ENCODE measurements around the gene ARPC5L. TPM values are rescaled to one million over a fixed set of nuclear protein-coding genes. Genes with fewer than 3 reads are reported as not detected.
A peak's percentile ranks its signal among the peaks of the same experiment; 100 is the strongest.

The ARPC5L gene
- total RNA-seq, 1 experiment from 2014 or later = 56.8 TPM

GRCh38 chr9:124885551-124885950, 23.6 kb downstream of the ARPC5L start:
- no peak overlapping the region for H3K4me2 ChIP-seq (ENCODE audit: low read depth, low read length, poor library complexity, severe bottlenecking)
- DNase-seq = no peak
- H3K9me3 ChIP-seq (ENCODE audit: low read length) = no peaks in the 10 kb centered on the region
- no peak overlapping the region for H3K27ac ChIP-seq (ENCODE audit: low read length)
- no peak overlapping the region for H2AFZ ChIP-seq (ENCODE audit: low read length)
- H3K9me2 ChIP-seq (replicated peaks; ENCODE audit: insufficient read depth, low read length) = no peaks in the 10 kb centered on the region
- H4K20me1 ChIP-seq (ENCODE audit: insufficient read depth, low read depth, low read length) = no peaks in the 10 kb centered on the region
- H3K27me3 ChIP-seq (ENCODE audit: low read length) = no peaks in the 10 kb centered on the region
- H3K4me3 ChIP-seq (ENCODE audit: low read length) = no peak overlapping the region
- H3K36me3 ChIP-seq (ENCODE audit: insufficient read depth, low read length) = peaks cover 13% of the 10 kb centered on the region; the same call in 1 of the 2 replicates
- peaks cover 27% of the 10 kb centered on the region for H3K4me1 ChIP-seq (ENCODE audit: low read length)
- H3K9ac ChIP-seq (ENCODE audit: low read length) = no peak overlapping the region
- no peaks in the 10 kb centered on the region for H3K79me2 ChIP-seq (ENCODE audit: low read length)

DNA sequence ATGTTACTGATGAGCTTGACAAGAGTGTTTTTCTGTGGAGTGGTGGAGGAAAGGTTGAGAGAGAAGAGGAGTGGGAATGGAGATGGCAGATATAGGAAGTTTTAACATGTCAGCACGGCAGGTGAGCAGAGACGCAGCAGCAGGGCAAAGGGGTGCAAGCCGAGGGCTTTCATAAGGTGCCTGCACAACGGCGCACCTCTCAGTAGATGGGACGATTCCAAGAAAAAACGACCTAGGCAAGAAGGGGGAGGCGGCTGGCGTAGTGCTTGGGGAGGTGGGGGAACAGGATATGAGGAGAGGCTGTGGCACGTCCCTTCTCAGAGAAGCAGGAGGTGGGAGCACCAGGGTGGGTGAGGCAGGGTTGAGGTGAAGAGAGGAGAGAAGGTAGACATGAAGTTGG, 24.5 kb downstream of the ARPC5L start:
- H3K9me2 ChIP-seq (replicated peaks; ENCODE audit: insufficient read depth, low read length) = no peaks in the 10 kb centered on the region
- H4K20me1 ChIP-seq (ENCODE audit: insufficient read depth, low read depth, low read length) = no peaks in the 10 kb centered on the region
- DNase-seq = no peak
- H2AFZ ChIP-seq (ENCODE audit: low read length) = no peak overlapping the region
- H3K4me1 ChIP-seq (ENCODE audit: low read length) = peaks cover 18% of the 10 kb centered on the region
- no peak overlapping the region for H3K27ac ChIP-seq (ENCODE audit: low read length)
- no peak overlapping the region for H3K4me2 ChIP-seq (ENCODE audit: low read depth, low read length, poor library complexity, severe bottlenecking)
- no peak overlapping the region for H3K9ac ChIP-seq (ENCODE audit: low read length)
- H3K4me3 ChIP-seq (ENCODE audit: low read length) = no peak overlapping the region
- H3K79me2 ChIP-seq (ENCODE audit: low read length) = no peaks in the 10 kb centered on the region
- peaks cover 13% of the 10 kb centered on the region; the same call in 1 of the 2 replicates for H3K36me3 ChIP-seq (ENCODE audit: insufficient read depth, low read length)
- no peaks in the 10 kb centered on the region for H3K9me3 ChIP-seq (ENCODE audit: low read length)
- no peaks in the 10 kb centered on the region for H3K27me3 ChIP-seq (ENCODE audit: low read length)

- H3K4me1 ChIP-seq (ENCODE audit: low read length) = peaks cover 18% of the 10 kb centered on the region
- H3K36me3 ChIP-seq (ENCODE audit: insufficient read depth, low read length) = peaks cover 8% of the 10 kb centered on the region; the same call in 1 of the 2 replicates
- no peaks in the 10 kb centered on the region for H3K9me3 ChIP-seq (ENCODE audit: low read length)
- no peak overlapping the region for H3K27ac ChIP-seq (ENCODE audit: low read length)
- H3K9ac ChIP-seq (ENCODE audit: low read length) = no peak overlapping the region
- no peaks in the 10 kb centered on the region for H3K27me3 ChIP-seq (ENCODE audit: low read length)
- DNase-seq = no peak
- H3K79me2 ChIP-seq (ENCODE audit: low read length) = no peaks in the 10 kb centered on the region
- H2AFZ ChIP-seq (ENCODE audit: low read length) = no peak overlapping the region
- peak overlapping the region; percentile 27 for H3K4me2 ChIP-seq (ENCODE audit: low read depth, low read length, poor library complexity, severe bottlenecking)
- no peaks in the 10 kb centered on the region for H3K9me2 ChIP-seq (replicated peaks; ENCODE audit: insufficient read depth, low read length)
- no peak overlapping the region for H3K4me3 ChIP-seq (ENCODE audit: low read length)
- H4K20me1 ChIP-seq (ENCODE audit: insufficient read depth, low read depth, low read length) = no peaks in the 10 kb centered on the region
Observed at GRCh38 chr9:124886866-124887492, 25.0 kb downstream of the ARPC5L start.

DNA sequence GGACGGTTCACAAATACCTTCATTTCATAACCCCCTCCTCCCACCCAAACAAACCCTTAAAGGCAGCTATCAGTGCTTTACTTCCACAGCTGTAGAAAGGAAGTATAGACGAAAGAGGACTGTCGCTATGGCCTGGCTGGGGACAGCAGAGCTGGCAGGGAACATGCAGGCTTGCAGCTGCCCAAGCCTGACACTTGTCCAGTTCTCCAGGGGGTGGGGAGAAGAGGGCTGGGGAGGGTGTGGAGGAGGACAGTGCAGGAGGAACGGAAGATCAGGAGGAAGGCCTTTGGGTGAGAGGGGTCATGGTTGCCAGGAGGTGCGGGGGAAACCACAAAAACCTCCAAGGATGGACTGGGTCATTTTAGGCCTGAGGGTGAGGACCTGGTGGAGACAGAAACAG, 25.9 kb downstream of the ARPC5L start:
- H3K27me3 ChIP-seq (ENCODE audit: low read length) = no peaks in the 10 kb centered on the region
- H3K4me3 ChIP-seq (ENCODE audit: low read length) = no peak overlapping the region
- H3K79me2 ChIP-seq (ENCODE audit: low read length) = no peaks in the 10 kb centered on the region
- H3K9me2 ChIP-seq (replicated peaks; ENCODE audit: insufficient read depth, low read length) = no peaks in the 10 kb centered on the region
- no peak overlapping the region for H2AFZ ChIP-seq (ENCODE audit: low read length)
- no peak overlapping the region for H3K27ac ChIP-seq (ENCODE audit: low read length)
- no peaks in the 10 kb centered on the region for H4K20me1 ChIP-seq (ENCODE audit: insufficient read depth, low read depth, low read length)
- H3K9me3 ChIP-seq (ENCODE audit: low read length) = no peaks in the 10 kb centered on the region
- DNase-seq = no peak
- no peak overlapping the region for H3K9ac ChIP-seq (ENCODE audit: low read length)
- peaks cover 7% of the 10 kb centered on the region; the same call in 1 of the 2 replicates for H3K36me3 ChIP-seq (ENCODE audit: insufficient read depth, low read length)
- H3K4me1 ChIP-seq (ENCODE audit: low read length) = peaks cover 13% of the 10 kb centered on the region
- no peak overlapping the region for H3K4me2 ChIP-seq (ENCODE audit: low read depth, low read length, poor library complexity, severe bottlenecking)

DNA sequence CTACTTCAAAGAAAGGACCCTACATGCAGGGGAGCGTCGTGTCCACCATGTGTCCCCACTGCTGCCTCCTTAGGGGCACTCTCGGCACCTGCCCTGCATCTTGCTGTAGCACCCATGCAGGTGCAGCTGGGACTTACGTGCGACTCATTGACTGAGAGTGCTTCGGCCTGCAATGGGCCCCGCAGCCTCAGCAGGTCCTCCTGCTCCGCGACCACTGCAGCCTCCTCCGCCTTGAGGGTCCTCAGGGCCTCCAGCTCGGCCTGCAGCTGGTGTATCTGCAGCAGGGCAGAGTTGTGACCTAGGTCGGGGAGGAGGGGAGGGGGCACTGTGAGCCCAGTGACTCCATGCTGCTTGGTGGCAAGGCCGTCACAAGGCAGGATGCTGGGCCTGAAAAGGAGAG, 27.1 kb downstream of the ARPC5L start:
- H3K27me3 ChIP-seq (ENCODE audit: low read length) = no peaks in the 10 kb centered on the region
- no peak overlapping the region for H3K4me2 ChIP-seq (ENCODE audit: low read depth, low read length, poor library complexity, severe bottlenecking)
- no peaks in the 10 kb centered on the region for H4K20me1 ChIP-seq (ENCODE audit: insufficient read depth, low read depth, low read length)
- H3K9me3 ChIP-seq (ENCODE audit: low read length) = no peaks in the 10 kb centered on the region
- H3K9ac ChIP-seq (ENCODE audit: low read length) = no peak overlapping the region
- no peaks in the 10 kb centered on the region for H3K9me2 ChIP-seq (replicated peaks; ENCODE audit: insufficient read depth, low read length)
- H3K27ac ChIP-seq (ENCODE audit: low read length) = no peak overlapping the region
- no peak overlapping the region for H3K4me3 ChIP-seq (ENCODE audit: low read length)
- DNase-seq = no peak
- H3K36me3 ChIP-seq (ENCODE audit: insufficient read depth, low read length) = peaks cover 7% of the 10 kb centered on the region; the same call in 1 of the 2 replicates
- no peak overlapping the region for H2AFZ ChIP-seq (ENCODE audit: low read length)
- no peaks in the 10 kb centered on the region for H3K79me2 ChIP-seq (ENCODE audit: low read length)
- H3K4me1 ChIP-seq (ENCODE audit: low read length) = peaks cover 12% of the 10 kb centered on the region

DNA sequence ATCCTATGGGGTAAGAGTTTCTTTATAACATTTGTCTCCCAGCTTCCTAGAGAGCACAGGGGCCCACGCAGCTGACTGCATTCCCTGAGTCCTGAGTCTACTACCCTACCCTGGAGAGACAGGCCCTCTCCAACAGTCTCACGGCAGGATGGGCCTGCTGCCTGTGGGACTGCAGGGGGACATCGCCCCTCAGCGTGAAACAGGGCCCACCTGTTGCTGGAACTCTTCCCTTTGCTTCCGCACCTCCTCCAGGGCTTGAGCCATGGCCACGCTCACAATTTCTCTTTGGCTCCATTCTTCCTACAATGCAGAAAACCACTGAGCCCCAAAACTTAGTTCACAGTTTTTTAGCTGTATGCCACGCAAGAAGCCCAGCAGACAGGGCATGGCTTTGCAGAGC, 28.2 kb downstream of the ARPC5L start:
- Histone ChIP-seq H3K27me3 (ENCODE audit: low read length) (no peaks in the 10 kb centered on the region), H4K20me1 (ENCODE audit: insufficient read depth, low read depth, low read length) (no peaks in the 10 kb centered on the region), H3K4me1 (ENCODE audit: low read length) (peaks cover 12% of the 10 kb centered on the region), H3K9ac (ENCODE audit: low read length) (no peak overlapping the region), H3K4me2 (ENCODE audit: low read depth, low read length, poor library complexity, severe bottlenecking) (no peak overlapping the region), H3K36me3 (ENCODE audit: insufficient read depth, low read length) (peaks cover 4% of the 10 kb centered on the region; the same call in 1 of the 2 replicates), H3K9me2 (replicated peaks; ENCODE audit: insufficient read depth, low read length) (no peaks in the 10 kb centered on the region), H2AFZ (ENCODE audit: low read length) (no peak overlapping the region), H3K27ac (ENCODE audit: low read length) (no peak overlapping the region), H3K9me3 (ENCODE audit: low read length) (no peaks in the 10 kb centered on the region), H3K4me3 (ENCODE audit: low read length) (no peak overlapping the region), H3K79me2 (ENCODE audit: low read length) (0 out of 2 replicates have a peak, but pooled peaks cover 3% of the 10 kb centered on the region)
- DNase-seq = no peak

GRCh38 chr9:124894035-124894740, 32.3 kb downstream of the ARPC5L start:
- Histone ChIP-seq H3K9me3 (ENCODE audit: low read length) (no peaks in the 10 kb centered on the region), H3K4me3 (ENCODE audit: low read length) (no peak overlapping the region), H3K4me1 (ENCODE audit: low read length) (no peaks in the 10 kb centered on the region), H3K27me3 (ENCODE audit: low read length) (no peaks in the 10 kb centered on the region), H3K4me2 (ENCODE audit: low read depth, low read length, poor library complexity, severe bottlenecking) (no peak overlapping the region), H3K79me2 (ENCODE audit: low read length) (0 out of 2 replicates have a peak, but pooled peaks cover 3% of the 10 kb centered on the region), H3K9me2 (replicated peaks; ENCODE audit: insufficient read depth, low read length) (no peaks in the 10 kb centered on the region), H3K27ac (ENCODE audit: low read length) (no peak overlapping the region), H3K36me3 (ENCODE audit: insufficient read depth, low read length) (peaks cover 6% of the 10 kb centered on the region; the same call in 1 of the 2 replicates), H3K9ac (ENCODE audit: low read length) (0 out of 2 replicates have a peak overlapping the region, but pooled peaks have one; percentile 9), H2AFZ (ENCODE audit: low read length) (no peak overlapping the region), H4K20me1 (ENCODE audit: insufficient read depth, low read depth, low read length) (no peaks in the 10 kb centered on the region)
- no peak for DNase-seq

DNA sequence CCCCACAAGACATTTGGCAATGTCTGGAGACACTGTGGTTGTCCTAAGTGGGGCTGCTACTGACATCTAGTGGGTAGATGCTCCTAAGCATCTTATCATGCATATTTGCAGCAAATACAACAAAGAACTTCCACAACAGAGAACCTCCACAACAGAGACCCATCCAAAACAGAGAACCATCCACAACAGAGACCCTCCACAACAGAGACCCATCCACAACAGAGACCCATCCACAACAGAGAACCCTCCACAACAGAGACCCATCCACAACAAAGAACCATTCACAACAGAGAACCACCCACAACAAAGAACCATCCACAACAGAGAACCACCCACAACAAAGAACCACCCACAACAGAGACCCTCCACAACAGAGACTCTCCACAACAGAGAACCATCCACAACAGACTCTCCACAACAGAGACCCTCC, 32.8 kb downstream of the ARPC5L start:
- H3K36me3 ChIP-seq (ENCODE audit: insufficient read depth, low read length) = peaks cover 6% of the 10 kb centered on the region; the same call in 1 of the 2 replicates
- no peaks in the 10 kb centered on the region for H4K20me1 ChIP-seq (ENCODE audit: insufficient read depth, low read depth, low read length)
- H2AFZ ChIP-seq (ENCODE audit: low read length) = no peak overlapping the region
- H3K27ac ChIP-seq (ENCODE audit: low read length) = no peak overlapping the region
- H3K4me1 ChIP-seq (ENCODE audit: low read length) = no peaks in the 10 kb centered on the region
- peak; percentile 86 for DNase-seq
- H3K9ac ChIP-seq (ENCODE audit: low read length) = peak overlapping the region; percentile 32; the same call in 1 of the 2 replicates
- no peak overlapping the region for H3K4me2 ChIP-seq (ENCODE audit: low read depth, low read length, poor library complexity, severe bottlenecking)
- 0 out of 2 replicates have a peak, but pooled peaks cover 3% of the 10 kb centered on the region for H3K79me2 ChIP-seq (ENCODE audit: low read length)
- H3K9me2 ChIP-seq (replicated peaks; ENCODE audit: insufficient read depth, low read length) = no peaks in the 10 kb centered on the region
- no peak overlapping the region for H3K4me3 ChIP-seq (ENCODE audit: low read length)
- H3K27me3 ChIP-seq (ENCODE audit: low read length) = no peaks in the 10 kb centered on the region
- H3K9me3 ChIP-seq (ENCODE audit: low read length) = no peaks in the 10 kb centered on the region
